Kidney (tissue), 14 donors: ENCODE data around the gene PSMB11. TPM values are rescaled to one million over a fixed set of nuclear protein-coding genes. Genes with fewer than 3 reads are reported as not detected.

Source experiments
- DNase-seq, 5 donors: peaks; one replicate each; pipeline ENCODE4 v3.0.0-alpha.2; 2013 to 2020
- FAIRE-seq: peaks from 2 replicates; lab custom pipeline; 2012; peaks lifted over from hg19 to GRCh38; lab: Jason Lieb, UNC
- H3K27ac ChIP-seq, 2 donors: one replicate each; pipeline ENCODE4 v1.7.0; 2013; ENCODE audit warnings: low read depth in 2 of 2, low read length in 2 of 2, inconsistent platforms in 1 of 2
- H3K27me3 ChIP-seq: one replicate; pipeline ENCODE4 v1.7.1; 2013; ENCODE audit warnings: low read length, inconsistent platforms; ENCODE audit not compliant: control insufficient read depth, insufficient read depth
- H3K36me3 ChIP-seq, 3 donors: one replicate each; pipeline versions ENCODE4 v1.7.0 to v1.7.1; 2013; ENCODE audit warnings: low read length in 3 of 3, control low read depth in 1 of 3, inconsistent platforms in 1 of 3; ENCODE audit not compliant: insufficient read depth in 3 of 3, control insufficient read depth in 2 of 3
- H3K4me1 ChIP-seq, 3 donors: one replicate each; pipeline versions ENCODE4 v1.7.0 to v1.7.1; 2013; ENCODE audit warnings: low read length in 3 of 3, inconsistent platforms in 1 of 3, low read depth in 1 of 3; ENCODE audit not compliant: control insufficient read depth in 2 of 3, insufficient read depth in 2 of 3
- H3K4me3 ChIP-seq, 3 donors: one replicate each; pipeline versions ENCODE4 v1.7.0 to v1.8.1; 2013; ENCODE audit warnings: low read length in 3 of 3, control low read depth in 1 of 3, inconsistent platforms in 1 of 3
- H3K9ac ChIP-seq, 3 donors: one replicate each; pipeline versions ENCODE4 v1.7.0 to v1.7.1; 2013; ENCODE audit warnings: low read length in 3 of 3, control low read depth in 1 of 3, inconsistent platforms in 1 of 3
- H3K9me3 ChIP-seq, 3 donors: one replicate each; pipeline versions ENCODE4 v1.7.0 to v1.7.1; 2013; ENCODE audit warnings: low read length in 3 of 3, control low read depth in 1 of 3, inconsistent platforms in 1 of 3; ENCODE audit not compliant: control insufficient read depth in 2 of 3, insufficient read depth in 1 of 3
- intact Hi-C: fragments of 100-400 bp; cut with DNase I; formaldehyde crosslinking; loops from one replicate; pipeline ENCODE4 v1.11.1; 2022
- polyA plus RNA-seq: library from polyadenylated mRNA; stranded (reverse); fragments of 350-450 nt; fragmentation: Illumina TruSeq; extraction: RNeasy Lipid Tissue Mini Kit (QIAGEN cat#74804); gene quantifications from one replicate; pipeline ENCODE4 v1.2.3, GENCODE V29; 2014; ENCODE audit warnings: low read depth, low replicate concordance; ENCODE audit not compliant: insufficient read depth
- total RNA-seq: library from RNA; stranded (reverse); fragmentation: NEBNext Ultra II Directional; extraction: Animal tissue kit (Norgen Biotek cat#: 25700); gene quantifications from one replicate; pipeline ENCODE4 v1.2.1, GENCODE V29; 2021
- TF ChIP-seq, protein P1 (sequence below): IDR thresholded peaks from 3 replicates; pipeline ENCODE4 v1.5.1; 2012; ENCODE audit warnings: mild to moderate bottlenecking, moderate library complexity, borderline replicate concordance; ENCODE audit not compliant: insufficient read depth; ENCODE audit errors: extremely low read depth
- donor health status: control.
- donor health status: control.
- donor health status: control.
- donor health status: control.
- donor health status: control.
- donor health status: DM: yes; HTN: yes; CAD: no.
- donor health status: Normal renal cell carcinoma (clear cell type).

PSMB11 gene
- total and polyA plus RNA-seq, 2 donors from 2014 or later = not detected

DNA sequence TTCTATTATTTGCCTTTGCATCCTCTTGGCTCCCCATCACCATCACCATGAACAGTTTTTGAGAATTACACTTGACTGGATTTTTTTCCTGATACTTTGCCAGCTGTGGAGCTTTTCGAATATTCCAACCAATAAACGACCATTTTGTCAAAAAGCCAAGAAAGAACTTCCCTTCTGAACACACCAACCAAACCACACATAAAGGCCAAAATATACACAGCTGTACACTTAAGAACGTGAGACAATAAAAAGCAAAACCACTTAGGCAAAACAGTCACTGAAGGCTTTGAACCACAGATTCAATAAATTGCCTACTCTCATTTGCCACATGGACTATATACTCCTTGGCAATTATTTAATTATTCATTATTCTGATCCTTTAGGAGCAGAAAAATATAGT is 33.2 kb upstream of the PSMB11 start:
- DNase-seq (no peak), FAIRE-seq (no peak)
- Histone ChIP-seq H3K9ac (no peak overlapping the region), H3K36me3 (no peaks in the 10 kb centered on the region), H3K27ac (no peak overlapping the region), H3K4me1 (peaks cover 2 to 11% (median 3%) of the 10 kb centered on the region in 3 donors), H3K9me3 (no peaks in the 10 kb centered on the region), H3K4me3 (no peak overlapping the region), H3K27me3 (no peaks in the 10 kb centered on the region)
- intact Hi-C loops = no loop called here
- TF ChIP-seq, protein P1, sequence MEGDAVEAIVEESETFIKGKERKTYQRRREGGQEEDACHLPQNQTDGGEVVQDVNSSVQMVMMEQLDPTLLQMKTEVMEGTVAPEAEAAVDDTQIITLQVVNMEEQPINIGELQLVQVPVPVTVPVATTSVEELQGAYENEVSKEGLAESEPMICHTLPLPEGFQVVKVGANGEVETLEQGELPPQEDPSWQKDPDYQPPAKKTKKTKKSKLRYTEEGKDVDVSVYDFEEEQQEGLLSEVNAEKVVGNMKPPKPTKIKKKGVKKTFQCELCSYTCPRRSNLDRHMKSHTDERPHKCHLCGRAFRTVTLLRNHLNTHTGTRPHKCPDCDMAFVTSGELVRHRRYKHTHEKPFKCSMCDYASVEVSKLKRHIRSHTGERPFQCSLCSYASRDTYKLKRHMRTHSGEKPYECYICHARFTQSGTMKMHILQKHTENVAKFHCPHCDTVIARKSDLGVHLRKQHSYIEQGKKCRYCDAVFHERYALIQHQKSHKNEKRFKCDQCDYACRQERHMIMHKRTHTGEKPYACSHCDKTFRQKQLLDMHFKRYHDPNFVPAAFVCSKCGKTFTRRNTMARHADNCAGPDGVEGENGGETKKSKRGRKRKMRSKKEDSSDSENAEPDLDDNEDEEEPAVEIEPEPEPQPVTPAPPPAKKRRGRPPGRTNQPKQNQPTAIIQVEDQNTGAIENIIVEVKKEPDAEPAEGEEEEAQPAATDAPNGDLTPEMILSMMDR = no peak

- H3K27ac ChIP-seq = peak overlapping the region; percentile 79 to 82
- intact Hi-C loops = no loop called here
- peaks cover 2 to 11% (median 3%) of the 10 kb centered on the region in 3 donors for H3K4me1 ChIP-seq
- no peaks in the 10 kb centered on the region for H3K36me3 ChIP-seq
- no peaks in the 10 kb centered on the region for H3K9me3 ChIP-seq
- TF ChIP-seq, protein P1 = no peak
- H3K9ac ChIP-seq = peak overlapping the region; percentile 25 to 70 (median 58)
- FAIRE-seq (no peak), DNase-seq (no peak)
- H3K27me3 ChIP-seq = no peaks in the 10 kb centered on the region
- peak overlapping the region; percentile 82 to 87 (median 83) for H3K4me3 ChIP-seq
Observed at GRCh38 chr14:23009483-23009938, 32.5 kb upstream of the PSMB11 start.

GRCh38 chr14:23009939-23010726 is 31.9 kb upstream of the PSMB11 start, which contains the start of gene C14orf93:
TSS of gene C14orf93 (minus strand) at chr14:23010143. CDS start at chr14:22999023, 11,120 bp downstream.
- intact Hi-C loops = no loop called here
- peak; percentile 84 to 94 (median 91) for DNase-seq
- Histone ChIP-seq H3K27me3 (no peaks in the 10 kb centered on the region), H3K9me3 (no peaks in the 10 kb centered on the region), H3K36me3 (no peaks in the 10 kb centered on the region), H3K9ac (peak within 1 kb of the TSS; percentile 25 to 77 (median 60)), H3K4me3 (peak within 1 kb of the TSS; percentile 82 to 87 (median 83)), H3K4me1 (peaks cover 2 to 11% (median 3%) of the 10 kb centered on the region in 3 donors), H3K27ac (peak within 1 kb of the TSS; percentile 79 to 82)
- TF ChIP-seq, protein P1 = no peak
- FAIRE-seq = no peak
